AG08396 (cell line): ENCODE data around the gene KLF3.

Experiments
- DNase-seq: peaks from one replicate; pipeline ENCODE4 v3.0.0; 2012; ENCODE audit warnings: low spot score, mixed read lengths

Gene KLF3

GRCh38 chr4:38745881-38746280, 81.9 kb downstream of the KLF3 start:
- no peak for DNase-seq

GRCh38 chr4:38747629-38748028, 83.6 kb downstream of the KLF3 start:
- no peak for DNase-seq

- DNase-seq = no peak
Measured at GRCh38 chr4:38749336-38749735, 85.3 kb downstream of the KLF3 start.
